HG03460 (cell line): ENCODE data around the gene USP40.

Experiments
- ATAC-seq: cut with Tn5 transposase; IDR thresholded peaks from one replicate; pipeline ENCODE4 v1.9.1; 2021; ENCODE audit not compliant: unreplicated experiment

USP40 gene

GRCh38 chr2:233429175-233429897, 137.2 kb downstream of the USP40 start:
- ATAC-seq, result no peak

DNA sequence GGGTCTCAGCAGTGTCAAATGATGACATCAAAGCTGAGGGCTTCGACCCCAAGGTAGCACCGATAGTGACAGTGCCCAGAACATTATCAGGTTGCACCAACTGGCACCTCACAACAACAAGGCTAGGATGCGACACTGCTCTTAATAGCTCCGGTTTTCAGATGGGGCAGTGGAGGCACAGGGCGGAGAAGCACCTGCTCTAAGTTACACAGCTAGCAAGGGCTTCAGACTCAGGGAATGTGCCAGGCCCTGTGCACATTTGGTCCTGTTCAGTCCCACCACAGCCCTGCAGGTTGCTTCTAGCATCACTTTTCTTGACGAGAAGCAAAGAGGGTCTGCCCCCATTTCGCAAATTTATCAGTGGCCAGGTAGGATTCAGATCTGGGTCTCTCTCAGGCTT, 138.1 kb downstream of the USP40 start:
- no peak for ATAC-seq

DNA sequence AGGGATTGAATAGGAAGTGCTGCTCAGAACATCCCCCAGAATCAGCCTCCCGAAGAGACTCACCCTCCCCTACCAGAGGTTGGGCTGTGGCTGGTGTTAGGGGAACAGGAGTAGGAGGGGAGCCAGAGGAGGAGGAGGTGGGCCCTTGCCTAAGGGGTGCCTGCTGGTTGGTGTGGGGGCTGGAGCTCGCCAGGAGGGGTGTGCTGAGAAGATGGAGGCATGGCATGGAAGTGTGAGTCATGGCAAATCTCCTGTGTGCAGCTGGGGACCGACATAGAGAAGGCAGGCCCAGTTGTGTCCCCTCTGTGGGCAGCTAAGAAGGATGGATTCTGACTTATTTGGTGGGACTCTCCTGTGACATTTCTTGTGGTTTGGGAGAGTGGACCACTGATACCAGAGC, 138.6 kb downstream of the USP40 start:
- ATAC-seq, result no peak

- no peak for ATAC-seq
Observed at GRCh38 chr2:233426619-233427342, 139.8 kb downstream of the USP40 start.
